Left lung (tissue), 10 donors: ENCODE measurements around the gene TIGD3. TPM values are rescaled to one million over a fixed set of nuclear protein-coding genes. Genes with fewer than 3 reads are reported as not detected.

Source experiments
- ATAC-seq: fragments of 200-7000 bp; cut with Tn5 transposase; one replicate; pipeline ENCODE4 v1.9.1; 2020; ENCODE audit warnings: moderate library complexity
- DNase-seq, 4 donors: peaks; one replicate each; pipeline ENCODE4 v3.0.0-alpha.2; 2013 to 2020
- H3K27ac ChIP-seq, 2 donors: fragments of 200-600 bp; sonication (generic) in 1 of 2; one replicate each; pipeline versions ENCODE4 v1.5.0 to v1.8.0; 2020 to 2021
- H3K27me3 ChIP-seq, 2 donors: fragments of 200-600 bp; sonication (generic) in 1 of 2; one replicate each; pipeline versions ENCODE4 v1.5.0 to v1.8.0; 2020 to 2021
- H3K36me3 ChIP-seq, 2 donors: fragments of 200-600 bp; sonication (generic) in 1 of 2; one replicate each; pipeline versions ENCODE4 v1.5.0 to v1.8.0; 2020 to 2021
- H3K4me1 ChIP-seq, 2 donors: fragments of 200-600 bp; one replicate each; pipeline ENCODE4 v1.8.0; 2021
- H3K4me3 ChIP-seq, 2 donors: fragments of 200-600 bp; sonication (generic) in 1 of 2; one replicate each; pipeline versions ENCODE4 v1.5.0 to v1.8.0; 2020 to 2021; ENCODE audit warnings: mild to moderate bottlenecking in 1 of 2
- H3K9me3 ChIP-seq, 2 donors: fragments of 200-600 bp; sonication (generic) in 1 of 2; one replicate each; pipeline versions ENCODE4 v1.5.0 to v1.8.0; 2020 to 2021
- CTCF ChIP-seq, 2 donors: fragments of 200-600 bp; sonication (generic) in 1 of 2; IDR thresholded peaks; one replicate each; pipeline versions ENCODE4 v1.5.0 to v1.8.0; 2021; ENCODE audit warnings: antibody characterized with exemption in 2 of 2
- intact Hi-C, 2 donors: fragments of 100-400 bp; cut with DNase I; formaldehyde crosslinking; loops; one replicate each; pipeline versions ENCODE4 v1.11.2 to v1.14.2; 2022
- polyA plus RNA-seq, 6 donors: library from polyadenylated mRNA; unstranded; fragments of 120-200 nt; gene quantifications; one replicate each; pipeline ENCODE4 v1.2.1, GENCODE V29; 2013; ENCODE audit not compliant: insufficient read length in 6 of 6
- total RNA-seq, 2 donors: library from RNA; stranded (reverse); fragmentation: NEBNext Ultra II Directional; extraction: Animal tissue kit (Norgen Biotek cat#: 25700); gene quantifications; one replicate each; pipeline ENCODE4 v1.2.1, GENCODE V29; 2021
- donor health status: DM: no; HTN: yes; CAD: no.
- donor health status: DM: no; HTN: no; CAD: no.

Gene TIGD3
- total and polyA plus RNA-seq, 8 donors: 0.14 to 0.39 (median 0.24) TPM; not detected in 1

GRCh38 chr11:65401803-65402248, 47.3 kb downstream of the TIGD3 start:
- intact Hi-C loops: no loop called here
- H3K36me3 ChIP-seq: peaks cover 0 to 95% of the 10 kb centered on the region in 2 donors

GRCh38 chr11:65402790-65403189, 48.2 kb downstream of the TIGD3 start:
- DNase-seq (peak in 1 of 4 donors; percentile 1), ATAC-seq (no peak)
- no peak overlapping the region for H3K4me3 ChIP-seq
- intact Hi-C loops: no loop called here
- no peak overlapping the region for H3K27ac ChIP-seq
- peaks cover 4 to 17% of the 10 kb centered on the region in 2 donors for H3K4me1 ChIP-seq
- no peak for TF ChIP-seq CTCF (IDR thresholded peaks at IDR 0.05)
- H3K36me3 ChIP-seq: peaks cover 0 to 95% of the 10 kb centered on the region in 2 donors
- no peaks in the 10 kb centered on the region for H3K9me3 ChIP-seq
- no peaks in the 10 kb centered on the region for H3K27me3 ChIP-seq

More at GRCh38 chr11:65401803-65402248, 47.3 kb downstream of the TIGD3 start:
- Histone ChIP-seq H3K27me3 (no peaks in the 10 kb centered on the region), H3K4me1 (peaks cover 4 to 17% of the 10 kb centered on the region in 2 donors), H3K27ac (no peak overlapping the region), H3K4me3 (no peak overlapping the region), H3K9me3 (no peaks in the 10 kb centered on the region)
- no peak for TF ChIP-seq CTCF (IDR thresholded peaks at IDR 0.05)
- no peak for DNase-seq
- no peak for ATAC-seq

GRCh38 chr11:65403607-65404121, 49.1 kb downstream of the TIGD3 start:
- no peak for TF ChIP-seq CTCF (IDR thresholded peaks at IDR 0.05)
- DNase-seq: peak in 1 of 4 donors; percentile 69
- H3K9me3 ChIP-seq: no peaks in the 10 kb centered on the region
- intact Hi-C loops: no loop called here
- peaks cover 0 to 95% of the 10 kb centered on the region in 2 donors for H3K36me3 ChIP-seq
- H3K4me3 ChIP-seq: no peak overlapping the region
- ATAC-seq: peak; percentile 46
- no peaks in the 10 kb centered on the region for H3K27me3 ChIP-seq
- H3K4me1 ChIP-seq: peaks cover 4 to 17% of the 10 kb centered on the region in 2 donors
- H3K27ac ChIP-seq: peak overlapping the region; percentile 26 to 72

GRCh38 chr11:65404210-65404609, 49.7 kb downstream of the TIGD3 start:
- DNase-seq: peak in 1 of 4 donors; percentile 49
- peaks cover 0 to 95% of the 10 kb centered on the region in 2 donors for H3K36me3 ChIP-seq
- intact Hi-C loops: no loop called here
- ATAC-seq: no peak
- no peak for TF ChIP-seq CTCF (IDR thresholded peaks at IDR 0.05)
- H3K4me1 ChIP-seq: peaks cover 4 to 17% of the 10 kb centered on the region in 2 donors
- H3K4me3 ChIP-seq: no peak overlapping the region
- no peaks in the 10 kb centered on the region for H3K27me3 ChIP-seq
- no peaks in the 10 kb centered on the region for H3K9me3 ChIP-seq
- H3K27ac ChIP-seq: peak overlapping the region; percentile 26 to 72

- TF ChIP-seq CTCF (IDR thresholded peaks at IDR 0.05): no peak
- intact Hi-C loops: no loop called here
- no peaks in the 10 kb centered on the region for H3K27me3 ChIP-seq
- no peak overlapping the region for H3K27ac ChIP-seq
- ATAC-seq: peak; percentile 33
- H3K36me3 ChIP-seq: peaks cover 0 to 95% of the 10 kb centered on the region in 2 donors
- H3K4me1 ChIP-seq: peaks cover 4 to 17% of the 10 kb centered on the region in 2 donors
- peak in 1 of 4 donors; percentile 60 for DNase-seq
- H3K9me3 ChIP-seq: no peaks in the 10 kb centered on the region
- no peak overlapping the region for H3K4me3 ChIP-seq
These were observed 50.2 kb downstream of the TIGD3 start for GRCh38 chr11:65404638-65405339.
